ENCODE data around the gene CCDC66.

CCDC66 gene

DNA sequence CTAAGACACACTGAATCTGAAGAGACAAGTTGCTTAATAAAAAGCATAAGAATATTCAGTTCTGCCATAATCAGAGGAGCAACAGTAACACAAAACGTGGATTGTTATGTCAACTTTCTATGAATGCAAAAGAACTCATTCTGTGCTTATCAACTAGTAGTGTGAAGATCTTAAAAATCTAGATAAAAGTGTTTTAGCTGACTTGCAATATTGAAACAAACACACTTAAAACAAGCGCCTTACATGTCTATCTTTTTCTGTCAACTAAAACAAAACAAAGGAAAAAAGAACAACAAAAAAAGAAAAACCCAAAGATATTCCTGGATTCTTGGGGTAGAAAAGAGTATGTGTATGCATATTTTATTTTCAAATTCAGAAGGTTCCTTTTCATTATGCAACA is 88.4 kb downstream of the CCDC66 start:
- no peak for TF ChIP-seq CTCF (IDR thresholded peaks at IDR 0.05; ENCODE audit: extremely low read depth, missing control alignments)
- DNase-seq (ENCODE audit: low spot score): no peak

DNA sequence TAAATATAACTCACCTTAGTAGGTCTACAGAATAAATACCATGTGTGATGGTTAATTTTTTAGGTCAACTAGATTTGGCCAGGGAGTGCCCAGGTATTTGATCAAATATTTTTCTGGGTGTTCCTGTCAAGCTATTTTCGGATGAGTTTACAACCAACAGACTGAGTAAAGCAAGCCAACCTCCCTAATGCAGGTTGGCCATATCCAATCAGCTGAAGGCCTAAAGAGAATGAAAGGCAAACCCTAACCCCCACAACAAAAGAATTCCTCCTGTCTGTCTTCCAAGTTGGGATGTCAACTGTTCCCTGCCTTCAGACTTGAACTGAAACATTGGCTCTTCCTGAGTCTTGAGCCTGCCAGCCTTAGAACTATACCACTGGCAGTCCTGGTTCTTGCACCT is 97.5 kb downstream of the CCDC66 start:
- TF ChIP-seq CTCF (IDR thresholded peaks at IDR 0.05; ENCODE audit: extremely low read depth, missing control alignments): no peak
- no peak for DNase-seq (ENCODE audit: low spot score)

- TF ChIP-seq CTCF (IDR thresholded peaks at IDR 0.05; ENCODE audit: extremely low read depth, missing control alignments): no peak
- no peak for DNase-seq (ENCODE audit: low spot score)
These were observed 98.7 kb downstream of the CCDC66 start for GRCh38 chr3:56655709-56656108.

- no peak for DNase-seq (ENCODE audit: low spot score)
- no peak for TF ChIP-seq CTCF (IDR thresholded peaks at IDR 0.05; ENCODE audit: extremely low read depth, missing control alignments)
These were observed 107.8 kb downstream of the CCDC66 start for GRCh38 chr3:56664823-56665222.

DNA sequence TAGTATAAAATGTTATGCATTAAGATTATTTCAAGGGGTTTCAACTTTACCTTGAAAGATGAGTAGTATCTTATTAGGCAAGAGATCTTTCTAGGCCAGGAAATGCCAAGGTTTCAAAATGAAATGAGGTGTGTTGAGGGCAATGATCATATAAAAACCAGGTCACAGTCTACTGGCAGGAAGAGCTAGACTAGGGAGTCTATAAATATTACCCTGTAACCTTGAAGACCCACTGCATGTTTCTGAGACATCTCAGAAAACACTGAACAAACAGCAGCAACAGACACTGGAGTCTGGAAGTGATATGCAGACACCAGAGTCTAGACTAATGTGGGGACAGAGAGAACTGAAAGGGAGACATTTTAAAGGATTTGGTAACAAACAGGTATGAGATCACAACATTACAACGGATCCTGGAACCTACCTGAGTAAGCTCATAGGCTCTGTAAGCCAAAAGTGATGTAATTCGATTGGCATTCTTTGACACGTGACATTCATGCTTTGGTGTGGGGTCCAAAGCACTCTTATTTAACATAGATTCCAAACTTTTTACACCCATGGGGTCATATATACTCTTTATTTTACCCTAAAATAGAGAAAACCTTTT is 111.1 kb downstream of the CCDC66 start:
- no peak for TF ChIP-seq CTCF (IDR thresholded peaks at IDR 0.05; ENCODE audit: extremely low read depth, missing control alignments)
- DNase-seq (ENCODE audit: low spot score): no peak

All from GM20000 (cell line).